HepG2 (cell line): ENCODE measurements around the gene ZNF652. TPM values are rescaled to one million over a fixed set of nuclear protein-coding genes. Genes with fewer than 3 reads are reported as not detected.

Experiments
- DMAP1 ChIP-seq: IDR thresholded peaks from 2 replicates; pipeline ENCODE4 v1.6.1; 2016
- FOSL1 ChIP-seq: sonication (generic); formaldehyde crosslinking; IDR thresholded peaks from 2 replicates; pipeline ENCODE4 v1.9.0; 2021; ENCODE audit warnings: missing genetic modification reagents, borderline replicate concordance
- GABPA ChIP-seq, 2 experiments: IDR thresholded peaks; 2 replicates each; pipeline ENCODE4 v1.6.1; 2011 to 2016; ENCODE audit warnings: low read depth in 2 of 2, low read length in 1 of 2, missing biosample characterization in 1 of 2, missing genetic modification characterization in 1 of 2
- MAZ ChIP-seq, 2 experiments: sonication (generic) in 1 of 2; formaldehyde crosslinking in 1 of 2; IDR thresholded peaks; 2 replicates each; pipeline versions ENCODE4 v1.5.0 to v1.6.1; 2012 to 2020; ENCODE audit warnings: low read depth in 2 of 2, mild to moderate bottlenecking in 2 of 2, borderline replicate concordance in 1 of 2, improper control_type of control experiment in 1 of 2, low read length in 1 of 2, missing genetic modification reagents in 1 of 2, moderate library complexity in 1 of 2
- MIER3 ChIP-seq: IDR thresholded peaks from 2 replicates; pipeline ENCODE4 v1.6.1; 2016; ENCODE audit warnings: missing compliant biosample characterization, borderline replicate concordance
- NR2F6 ChIP-seq, 2 experiments: IDR thresholded peaks; 2 replicates each; pipeline ENCODE4 v1.6.1; 2016; ENCODE audit warnings: antibody characterized with exemption in 1 of 2, mild to moderate bottlenecking in 1 of 2
- POLR2AphosphoS5 ChIP-seq: IDR thresholded peaks from 2 replicates; pipeline ENCODE4 v1.6.1; 2012; ENCODE audit warnings: low read depth, low read length
- SOX6 ChIP-seq, 2 experiments: fragments of 450-650 bp in 1 of 2; sonication (generic) in 1 of 2; formaldehyde crosslinking in 1 of 2; IDR thresholded peaks; 2 replicates each; pipeline versions ENCODE4 v1.4.0 to v1.6.1; 2017 to 2020; ENCODE audit warnings: antibody characterized with exemption in 1 of 2, mild to moderate bottlenecking in 1 of 2, missing genetic modification reagents in 1 of 2
- TAF1 ChIP-seq: sonication (generic); formaldehyde crosslinking; IDR thresholded peaks from 2 replicates; pipeline ENCODE4 v1.4.0; 2020; ENCODE audit warnings: missing genetic modification reagents
- ZNF274 ChIP-seq: sonication (generic); formaldehyde crosslinking; IDR thresholded peaks from 2 replicates; pipeline ENCODE4 v1.5.1; 2020; ENCODE audit warnings: mild to moderate bottlenecking, missing genetic modification reagents
- ZNF563 ChIP-seq: sonication (generic); formaldehyde crosslinking; IDR thresholded peaks from 2 replicates; pipeline ENCODE4 v1.8.0; 2022; ENCODE audit warnings: mild to moderate bottlenecking, moderate library complexity, missing genetic modification reagents
- polyA plus RNA-seq, 8 experiments: library from polyadenylated mRNA; depleted of rRNA in 3 of 8; stranded (reverse) in 7 of 8; unstranded in 1 of 8; fragments of >200 nt; fragmentation: Illumina TruSeq in 4 of 8; extraction: Trizol in 4 of 8; gene quantifications; 2 replicates each; pipeline versions ENCODE4 v1.2.1 to v1.2.3, GENCODE V29; 2011 to 2016; ENCODE audit warnings: low read depth in 4 of 8, missing spikeins in 1 of 8, mixed read lengths in 1 of 8; ENCODE audit not compliant: insufficient read depth in 1 of 8
- total RNA-seq, 5 experiments: library from RNA; depleted of rRNA; stranded (reverse); fragments of >200 nt; fragmentation: Illumina TruSeq; extraction: Trizol; gene quantifications; 2 replicates each; pipeline ENCODE4 v1.2.3, GENCODE V29; 2016; ENCODE audit warnings: low read depth in 1 of 5
- TF ChIP-seq, protein P1 (sequence below): sonication (generic); formaldehyde crosslinking; IDR thresholded peaks from 2 replicates; pipeline ENCODE4 v1.9.0; 2021; ENCODE audit warnings: mild to moderate bottlenecking, missing genetic modification reagents
- TF ChIP-seq, protein P2 (sequence below): sonication (generic); formaldehyde crosslinking; IDR thresholded peaks from 2 replicates; pipeline ENCODE4 v1.4.0; 2020; ENCODE audit warnings: missing genetic modification reagents
- TF ChIP-seq, protein P3 (sequence below), 2 experiments: sonication (generic) in 1 of 2; formaldehyde crosslinking in 1 of 2; IDR thresholded peaks; 2 replicates each; pipeline versions ENCODE4 v1.4.0 to v1.6.1; 2016 to 2020; ENCODE audit warnings: borderline replicate concordance in 1 of 2, low read depth in 1 of 2, mild to moderate bottlenecking in 1 of 2, missing genetic modification reagents in 1 of 2

Gene ZNF652
- total and polyA plus RNA-seq, 2 of the 13 experiments (the other 11 are each of a cell fraction or from before 2014, with no cell fraction given), result 16.2 to 30.2 TPM

DNA sequence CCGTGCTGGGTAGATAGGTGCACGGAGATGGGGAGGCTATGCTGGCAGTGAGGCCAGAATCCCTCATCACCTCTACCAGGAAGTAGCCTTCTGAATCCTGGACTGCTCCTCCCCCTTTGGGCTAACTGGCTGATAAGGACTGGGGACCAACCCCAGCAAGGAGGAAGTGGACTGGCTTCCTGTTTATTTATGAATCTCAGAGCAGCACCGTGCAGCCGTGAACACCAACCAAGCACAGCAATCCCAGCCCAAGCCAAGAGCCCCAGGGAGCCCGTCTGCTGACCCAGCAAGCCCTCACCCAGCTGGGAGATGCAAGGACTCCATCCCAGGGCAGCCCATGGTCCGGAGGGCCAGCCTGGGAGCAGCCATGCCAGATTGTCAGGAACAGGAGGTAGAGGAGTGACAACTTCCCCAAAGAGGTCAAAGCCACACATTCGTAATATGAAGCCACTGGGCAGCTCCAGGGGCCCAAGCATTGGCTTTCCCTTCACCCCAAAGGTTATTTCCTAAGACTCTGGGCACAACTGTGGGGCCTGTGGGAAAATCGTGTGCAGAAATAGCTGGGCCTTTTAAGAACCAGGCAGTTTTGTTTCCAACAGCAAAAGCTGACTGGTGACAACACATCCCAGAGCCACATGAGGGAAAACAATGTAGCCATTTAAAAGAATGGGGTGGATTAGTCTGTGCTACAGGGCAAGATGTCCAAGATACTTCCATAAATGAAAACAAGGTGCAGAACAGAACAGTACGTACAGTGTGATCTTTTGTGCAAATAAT is 28.7 kb upstream of the ZNF652 start (continued):
- TF ChIP-seq ZNF274 (CRISPR knock-in tag) (0 out of 2 replicates have a peak, but pooled peaks have one; percentile 30), GABPA (IDR thresholded peaks at IDR 0.05; ENCODE audit: low read depth, low read length) (peak; percentile 31), GABPA (CRISPR knock-in tag; IDR thresholded peaks at IDR 0.05; ENCODE audit: low read depth) (peak; percentile 82), DMAP1 (CRISPR knock-in tag) (peak; percentile 34; the same call in 1 of the 2 replicates), NR2F6 (IDR thresholded peaks at IDR 0.05) (no peak), NR2F6 (CRISPR knock-in tag; IDR thresholded peaks at IDR 0.05) (no peak), MIER3 (0 out of 2 replicates have a peak, but pooled peaks have one; percentile 9), TAF1 (CRISPR knock-in tag) (peak; percentile 52), MAZ (IDR thresholded peaks at IDR 0.05; ENCODE audit: borderline replicate concordance, low read depth, low read length) (no peak), MAZ (CRISPR knock-in tag; IDR thresholded peaks at IDR 0.05; ENCODE audit: low read depth) (no peak), ZNF563 (CRISPR knock-in tag) (0 out of 2 replicates have a peak, but pooled peaks have one; percentile 21), SOX6 (IDR thresholded peaks at IDR 0.05) (no peak), SOX6 (CRISPR knock-in tag; IDR thresholded peaks at IDR 0.05) (peak; percentile 64), FOSL1 (CRISPR knock-in tag) (no peak), POLR2AphosphoS5 (0 out of 2 replicates have a peak, but pooled peaks have one; percentile 27)
- TF ChIP-seq, protein P1, sequence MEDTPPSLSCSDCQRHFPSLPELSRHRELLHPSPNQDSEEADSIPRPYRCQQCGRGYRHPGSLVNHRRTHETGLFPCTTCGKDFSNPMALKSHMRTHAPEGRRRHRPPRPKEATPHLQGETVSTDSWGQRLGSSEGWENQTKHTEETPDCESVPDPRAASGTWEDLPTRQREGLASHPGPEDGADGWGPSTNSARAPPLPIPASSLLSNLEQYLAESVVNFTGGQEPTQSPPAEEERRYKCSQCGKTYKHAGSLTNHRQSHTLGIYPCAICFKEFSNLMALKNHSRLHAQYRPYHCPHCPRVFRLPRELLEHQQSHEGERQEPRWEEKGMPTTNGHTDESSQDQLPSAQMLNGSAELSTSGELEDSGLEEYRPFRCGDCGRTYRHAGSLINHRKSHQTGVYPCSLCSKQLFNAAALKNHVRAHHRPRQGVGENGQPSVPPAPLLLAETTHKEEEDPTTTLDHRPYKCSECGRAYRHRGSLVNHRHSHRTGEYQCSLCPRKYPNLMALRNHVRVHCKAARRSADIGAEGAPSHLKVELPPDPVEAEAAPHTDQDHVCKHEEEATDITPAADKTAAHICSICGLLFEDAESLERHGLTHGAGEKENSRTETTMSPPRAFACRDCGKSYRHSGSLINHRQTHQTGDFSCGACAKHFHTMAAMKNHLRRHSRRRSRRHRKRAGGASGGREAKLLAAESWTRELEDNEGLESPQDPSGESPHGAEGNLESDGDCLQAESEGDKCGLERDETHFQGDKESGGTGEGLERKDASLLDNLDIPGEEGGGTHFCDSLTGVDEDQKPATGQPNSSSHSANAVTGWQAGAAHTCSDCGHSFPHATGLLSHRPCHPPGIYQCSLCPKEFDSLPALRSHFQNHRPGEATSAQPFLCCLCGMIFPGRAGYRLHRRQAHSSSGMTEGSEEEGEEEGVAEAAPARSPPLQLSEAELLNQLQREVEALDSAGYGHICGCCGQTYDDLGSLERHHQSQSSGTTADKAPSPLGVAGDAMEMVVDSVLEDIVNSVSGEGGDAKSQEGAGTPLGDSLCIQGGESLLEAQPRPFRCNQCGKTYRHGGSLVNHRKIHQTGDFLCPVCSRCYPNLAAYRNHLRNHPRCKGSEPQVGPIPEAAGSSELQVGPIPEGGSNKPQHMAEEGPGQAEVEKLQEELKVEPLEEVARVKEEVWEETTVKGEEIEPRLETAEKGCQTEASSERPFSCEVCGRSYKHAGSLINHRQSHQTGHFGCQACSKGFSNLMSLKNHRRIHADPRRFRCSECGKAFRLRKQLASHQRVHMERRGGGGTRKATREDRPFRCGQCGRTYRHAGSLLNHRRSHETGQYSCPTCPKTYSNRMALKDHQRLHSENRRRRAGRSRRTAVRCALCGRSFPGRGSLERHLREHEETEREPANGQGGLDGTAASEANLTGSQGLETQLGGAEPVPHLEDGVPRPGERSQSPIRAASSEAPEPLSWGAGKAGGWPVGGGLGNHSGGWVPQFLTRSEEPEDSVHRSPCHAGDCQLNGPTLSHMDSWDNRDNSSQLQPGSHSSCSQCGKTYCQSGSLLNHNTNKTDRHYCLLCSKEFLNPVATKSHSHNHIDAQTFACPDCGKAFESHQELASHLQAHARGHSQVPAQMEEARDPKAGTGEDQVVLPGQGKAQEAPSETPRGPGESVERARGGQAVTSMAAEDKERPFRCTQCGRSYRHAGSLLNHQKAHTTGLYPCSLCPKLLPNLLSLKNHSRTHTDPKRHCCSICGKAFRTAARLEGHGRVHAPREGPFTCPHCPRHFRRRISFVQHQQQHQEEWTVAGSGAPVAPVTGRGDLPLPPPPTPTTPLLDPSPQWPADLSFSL, result peak; percentile 48; the same call in 1 of the 2 replicates
- TF ChIP-seq, protein P2, sequence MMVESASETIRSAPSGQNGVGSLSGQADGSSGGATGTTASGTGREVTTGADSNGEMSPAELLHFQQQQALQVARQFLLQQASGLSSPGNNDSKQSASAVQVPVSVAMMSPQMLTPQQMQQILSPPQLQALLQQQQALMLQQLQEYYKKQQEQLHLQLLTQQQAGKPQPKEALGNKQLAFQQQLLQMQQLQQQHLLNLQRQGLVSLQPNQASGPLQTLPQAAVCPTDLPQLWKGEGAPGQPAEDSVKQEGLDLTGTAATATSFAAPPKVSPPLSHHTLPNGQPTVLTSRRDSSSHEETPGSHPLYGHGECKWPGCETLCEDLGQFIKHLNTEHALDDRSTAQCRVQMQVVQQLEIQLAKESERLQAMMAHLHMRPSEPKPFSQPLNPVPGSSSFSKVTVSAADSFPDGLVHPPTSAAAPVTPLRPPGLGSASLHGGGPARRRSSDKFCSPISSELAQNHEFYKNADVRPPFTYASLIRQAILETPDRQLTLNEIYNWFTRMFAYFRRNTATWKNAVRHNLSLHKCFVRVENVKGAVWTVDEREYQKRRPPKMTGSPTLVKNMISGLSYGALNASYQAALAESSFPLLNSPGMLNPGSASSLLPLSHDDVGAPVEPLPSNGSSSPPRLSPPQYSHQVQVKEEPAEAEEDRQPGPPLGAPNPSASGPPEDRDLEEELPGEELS (CRISPR knock-in tag), result peak; percentile 28; the same call in 1 of the 2 replicates
- TF ChIP-seq, protein P3, sequence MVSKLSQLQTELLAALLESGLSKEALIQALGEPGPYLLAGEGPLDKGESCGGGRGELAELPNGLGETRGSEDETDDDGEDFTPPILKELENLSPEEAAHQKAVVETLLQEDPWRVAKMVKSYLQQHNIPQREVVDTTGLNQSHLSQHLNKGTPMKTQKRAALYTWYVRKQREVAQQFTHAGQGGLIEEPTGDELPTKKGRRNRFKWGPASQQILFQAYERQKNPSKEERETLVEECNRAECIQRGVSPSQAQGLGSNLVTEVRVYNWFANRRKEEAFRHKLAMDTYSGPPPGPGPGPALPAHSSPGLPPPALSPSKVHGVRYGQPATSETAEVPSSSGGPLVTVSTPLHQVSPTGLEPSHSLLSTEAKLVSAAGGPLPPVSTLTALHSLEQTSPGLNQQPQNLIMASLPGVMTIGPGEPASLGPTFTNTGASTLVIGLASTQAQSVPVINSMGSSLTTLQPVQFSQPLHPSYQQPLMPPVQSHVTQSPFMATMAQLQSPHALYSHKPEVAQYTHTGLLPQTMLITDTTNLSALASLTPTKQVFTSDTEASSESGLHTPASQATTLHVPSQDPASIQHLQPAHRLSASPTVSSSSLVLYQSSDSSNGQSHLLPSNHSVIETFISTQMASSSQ (IDR thresholded peaks at IDR 0.05; ENCODE audit: low read depth), result no peak
- TF ChIP-seq, protein P3 (CRISPR knock-in tag; IDR thresholded peaks at IDR 0.05; ENCODE audit: borderline replicate concordance), result no peak
